ENCODE measurements around the gene LMF1.

- TF ChIP-seq CTCF (IDR thresholded peaks at IDR 0.05): no peak
- TF ChIP-seq ZFX (IDR thresholded peaks at IDR 0.05; ENCODE audit: borderline replicate concordance): no peak
These were observed 154.9 kb downstream of the LMF1 start for GRCh38 chr16:815861-816260.
